Measurements from ENCODE around the gene GRIK1.

DNA sequence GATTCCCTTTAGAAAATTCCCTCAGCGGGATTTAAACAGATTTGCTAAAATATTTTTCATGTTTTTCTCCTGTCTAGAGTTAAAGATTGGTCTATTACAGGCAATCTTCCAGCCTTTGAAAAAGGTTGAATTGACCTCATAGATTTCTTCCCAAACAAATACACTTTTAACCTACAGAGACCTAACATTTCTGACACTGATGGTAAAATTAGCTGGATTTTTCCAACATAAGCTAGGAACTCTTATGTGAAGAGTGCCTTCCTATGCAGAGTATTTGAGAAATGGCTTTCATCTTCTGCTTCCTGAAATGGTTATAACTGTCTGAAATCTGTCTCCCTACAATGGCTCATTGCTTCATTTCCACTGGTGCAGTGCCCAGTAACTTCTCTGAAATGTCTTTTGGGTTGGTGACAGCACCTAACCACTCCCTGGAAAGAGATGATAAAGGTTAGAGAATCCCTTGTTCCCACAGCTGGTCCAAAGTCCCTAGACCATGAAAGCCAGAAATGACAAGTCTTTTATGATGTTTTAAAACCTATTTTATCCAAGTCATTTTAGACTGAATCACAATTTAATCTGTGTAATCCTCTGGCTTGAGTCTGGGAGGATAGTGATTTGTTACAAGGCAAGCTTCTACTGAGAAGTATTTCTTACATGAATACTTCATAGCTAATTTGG is 371.6 kb downstream of the GRIK1 start:
- TF ChIP-seq CTCF (conservative IDR thresholded peaks at IDR 0.05) (no peak), EZH2 (IDR thresholded peaks at IDR 0.05; ENCODE audit: low read depth) (no peak)

All from PC-9 (cell line).